H1 (cell line): ENCODE data around the gene FSD1. TPM values are rescaled to one million over a fixed set of nuclear protein-coding genes. Genes with fewer than 3 reads are reported as not detected.

Experiments used
- ASH2L ChIP-seq: fragments of 200-600, 300-600 bp; sonication (generic); IDR thresholded peaks from one replicate; pipeline ENCODE4 v1.7.1; 2017; ENCODE audit warnings: low read length
- BRCA1 ChIP-seq: IDR thresholded peaks from 2 replicates; pipeline ENCODE4 v1.6.1; 2012; ENCODE audit warnings: low read depth, low read length, improper control_type of control experiment
- CBX8 ChIP-seq: fragments of 300-800, 300-1000 bp; sonication (generic); IDR thresholded peaks from 2 replicates; pipeline ENCODE4 v1.7.1; 2016; ENCODE audit warnings: low read depth, low read length, borderline replicate concordance
- EGR1 ChIP-seq: IDR thresholded peaks from 2 replicates; pipeline ENCODE4 v1.6.1; 2011; ENCODE audit warnings: low read depth, low read length, borderline replicate concordance
- GTF2F1 ChIP-seq: IDR thresholded peaks from 2 replicates; pipeline ENCODE4 v1.6.1; 2012; ENCODE audit warnings: low read depth, low read length, improper control_type of control experiment, borderline replicate concordance
- HDAC2 ChIP-seq, 2 experiments: fragments of 300-600 bp in 1 of 2; sonication (generic) in 1 of 2; IDR thresholded peaks; 2 replicates each; pipeline ENCODE4 v1.6.1; 2011 to 2012; ENCODE audit warnings: low read depth in 2 of 2, low read length in 2 of 2, mild to moderate bottlenecking in 2 of 2, moderate library complexity in 2 of 2, borderline replicate concordance in 1 of 2, inconsistent platforms in 1 of 2
- HDAC6 ChIP-seq: IDR thresholded peaks from one replicate; pipeline ENCODE4 v1.7.1; 2012; ENCODE audit warnings: low read depth, mild to moderate bottlenecking, inconsistent platforms, low read length, moderate library complexity
- KDM5A ChIP-seq: fragments of 200-600 bp; IDR thresholded peaks from 2 replicates; pipeline ENCODE4 v1.7.1; 2012; ENCODE audit warnings: mild to moderate bottlenecking, low read length, inconsistent platforms, mixed read lengths
- NANOG ChIP-seq: IDR thresholded peaks from 2 replicates; pipeline ENCODE4 v1.6.1; 2011; ENCODE audit warnings: low read length, low read depth, mild to moderate bottlenecking, inconsistent platforms; ENCODE audit not compliant: insufficient read depth, poor library complexity, severe bottlenecking
- PHF8 ChIP-seq: fragments of 200-600 bp; sonication (generic); conservative IDR thresholded peaks from 2 replicates; pipeline ENCODE4 v1.7.1; 2012; ENCODE audit warnings: low read depth, mild to moderate bottlenecking, inconsistent platforms, low read length, moderate library complexity
- POLR2A ChIP-seq, 2 experiments: IDR thresholded peaks; 1 replicate in 1 of 2; 2 replicates in 1 of 2; pipeline ENCODE4 v1.6.1; 2011; ENCODE audit warnings: low read depth in 2 of 2, low read length in 2 of 2, mild to moderate bottlenecking in 2 of 2; ENCODE audit errors: control extremely low read depth in 1 of 2
- POLR2AphosphoS5 ChIP-seq: IDR thresholded peaks from 2 replicates; pipeline ENCODE4 v1.6.1; 2011; ENCODE audit warnings: low read depth, low read length
- RBBP5 ChIP-seq: IDR thresholded peaks from 2 replicates; pipeline ENCODE4 v1.7.1; 2012; ENCODE audit warnings: low read depth, mild to moderate bottlenecking, inconsistent platforms, low read length, moderate library complexity, borderline replicate concordance
- RNF2 ChIP-seq: fragments of 200-900, 300-1000 bp; sonication (generic); IDR thresholded peaks from 2 replicates; pipeline ENCODE4 v1.7.1; 2016; ENCODE audit warnings: borderline replicate concordance, low read depth, mild to moderate bottlenecking, antibody characterized with exemption, low read length; ENCODE audit not compliant: poor library complexity, severe bottlenecking; ENCODE audit errors: missing control alignments
- SIX5 ChIP-seq: IDR thresholded peaks from 2 replicates; pipeline ENCODE4 v1.6.1; 2011; ENCODE audit warnings: mild to moderate bottlenecking, low read depth, low read length
- SP1 ChIP-seq: IDR thresholded peaks from 2 replicates; pipeline ENCODE4 v1.6.1; 2011; ENCODE audit warnings: low read depth, low read length
- SP4 ChIP-seq: IDR thresholded peaks from 2 replicates; pipeline ENCODE4 v1.6.1; 2012; ENCODE audit warnings: low read length, inconsistent platforms
- SUZ12 ChIP-seq: fragments of 200-600 bp; sonication (generic); IDR thresholded peaks from 2 replicates; pipeline ENCODE4 v1.6.1; 2012; ENCODE audit warnings: mild to moderate bottlenecking, inconsistent platforms, low read length, moderate library complexity, mixed read lengths
- TAF1 ChIP-seq: IDR thresholded peaks from 2 replicates; pipeline ENCODE4 v1.6.1; 2011; ENCODE audit warnings: mild to moderate bottlenecking, low read depth, low read length
- polyA plus RNA-seq, 7 experiments: library from polyadenylated mRNA; depleted of rRNA in 3 of 7; stranded (reverse) in 5 of 7; unstranded in 2 of 7; fragments of >200 nt in 5 of 7; fragments of 200-250 nt in 2 of 7; gene quantifications; 1 replicate in 5 of 7; 2 replicates in 1 of 7; 4 replicates in 1 of 7; pipeline versions ENCODE4 v1.2.1 to v1.2.3, GENCODE V29; 2011 to 2013; ENCODE audit warnings: missing spikeins in 2 of 7, mixed read lengths in 2 of 7
- total RNA-seq: library from RNA; stranded (reverse); fragmentation: NEBNext Ultra II Directional; extraction: Animal tissue kit (Norgen Biotek cat#: 25700); gene quantifications from 2 replicates; pipeline ENCODE4 v1.2.1, GENCODE V29; 2021
- TF ChIP-seq, protein P1 (sequence below): IDR thresholded peaks from 2 replicates; pipeline ENCODE4 v1.6.1; 2011; ENCODE audit warnings: low read depth, mild to moderate bottlenecking, low read length; ENCODE audit not compliant: insufficient read depth
- TF ChIP-seq, protein P2 (sequence below), 3 experiments: IDR thresholded peaks; 1 replicate in 2 of 3; 2 replicates in 1 of 3; pipeline versions ENCODE4 v1.5.1 to v1.6.1; 2011; ENCODE audit warnings: low read length in 3 of 3, mild to moderate bottlenecking in 3 of 3, inconsistent platforms in 2 of 3, low read depth in 1 of 3, moderate library complexity in 1 of 3; ENCODE audit not compliant: insufficient read depth in 1 of 3; ENCODE audit errors: control extremely low read depth in 1 of 3

The FSD1 gene
- total and polyA plus RNA-seq, 2 of the 8 experiments (the other 6 are each of a cell fraction or from before 2014, with no cell fraction given), result 58.8 to 181 TPM

DNA sequence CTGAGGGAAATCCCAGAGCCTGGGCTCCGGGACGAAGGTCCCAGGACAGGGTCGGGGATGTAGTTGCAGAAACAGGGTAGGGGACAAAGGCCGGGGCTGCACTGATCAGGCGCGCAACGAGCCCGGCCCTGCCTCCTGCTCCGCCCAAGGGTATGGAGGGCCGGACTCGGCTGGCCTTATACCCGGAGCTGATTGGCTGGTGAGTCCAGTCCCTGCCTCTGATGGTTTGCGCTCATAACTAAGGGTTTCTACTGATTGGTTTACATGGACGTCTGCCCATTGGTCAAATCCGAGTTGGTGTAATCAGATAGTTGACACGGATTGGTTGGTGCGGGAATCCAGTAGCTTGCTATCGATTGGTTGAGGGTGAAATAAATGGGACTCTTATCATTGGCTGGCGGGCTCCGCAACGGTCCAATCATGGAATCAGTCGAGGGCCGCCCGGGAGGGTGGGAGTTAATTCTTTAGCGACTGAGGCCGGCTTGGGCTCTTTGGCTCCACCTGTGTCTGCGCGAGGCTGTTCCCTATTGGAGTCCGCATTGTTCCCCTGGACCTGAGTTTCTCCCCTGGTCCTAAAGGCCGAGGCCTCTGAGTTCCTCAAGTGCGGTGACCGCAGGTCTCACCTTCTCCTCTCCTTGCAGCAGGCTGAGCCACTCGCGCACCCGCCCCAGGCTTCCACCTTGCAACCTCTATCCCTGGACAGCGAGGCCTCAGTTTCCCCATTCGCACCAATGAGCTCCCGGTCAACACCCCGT, 38.4 kb downstream of the FSD1 start (continued):
- TF ChIP-seq, protein P1, sequence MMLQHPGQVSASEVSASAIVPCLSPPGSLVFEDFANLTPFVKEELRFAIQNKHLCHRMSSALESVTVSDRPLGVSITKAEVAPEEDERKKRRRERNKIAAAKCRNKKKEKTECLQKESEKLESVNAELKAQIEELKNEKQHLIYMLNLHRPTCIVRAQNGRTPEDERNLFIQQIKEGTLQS, result peak; percentile 88
- TF ChIP-seq POLR2A (IDR thresholded peaks at IDR 0.05; ENCODE audit: control extremely low read depth in 1 of 2, low read depth in 2 of 2, low read length in 2 of 2) (peak; percentile 93 to 99), HDAC6 (no peak), KDM5A (no peak), TAF1 (peak; percentile 90), SP4 (no peak), HDAC2 (IDR thresholded peaks at IDR 0.05; ENCODE audit: borderline replicate concordance in 1 of 2, low read depth in 2 of 2, low read length in 2 of 2) (no peak), POLR2AphosphoS5 (peak; percentile 95), SIX5 (no peak), PHF8 (peak; percentile 80), SP1 (peak; percentile 100), NANOG (no peak), RNF2 (no peak), ASH2L (peak; percentile 78), RBBP5 (0 out of 2 replicates have a peak, but pooled peaks have one; percentile 58), EGR1 (no peak), GTF2F1 (peak; percentile 50; the same call in 1 of the 2 replicates), SUZ12 (no peak), CBX8 (no peak), BRCA1 (no peak)
- TF ChIP-seq, protein P2, sequence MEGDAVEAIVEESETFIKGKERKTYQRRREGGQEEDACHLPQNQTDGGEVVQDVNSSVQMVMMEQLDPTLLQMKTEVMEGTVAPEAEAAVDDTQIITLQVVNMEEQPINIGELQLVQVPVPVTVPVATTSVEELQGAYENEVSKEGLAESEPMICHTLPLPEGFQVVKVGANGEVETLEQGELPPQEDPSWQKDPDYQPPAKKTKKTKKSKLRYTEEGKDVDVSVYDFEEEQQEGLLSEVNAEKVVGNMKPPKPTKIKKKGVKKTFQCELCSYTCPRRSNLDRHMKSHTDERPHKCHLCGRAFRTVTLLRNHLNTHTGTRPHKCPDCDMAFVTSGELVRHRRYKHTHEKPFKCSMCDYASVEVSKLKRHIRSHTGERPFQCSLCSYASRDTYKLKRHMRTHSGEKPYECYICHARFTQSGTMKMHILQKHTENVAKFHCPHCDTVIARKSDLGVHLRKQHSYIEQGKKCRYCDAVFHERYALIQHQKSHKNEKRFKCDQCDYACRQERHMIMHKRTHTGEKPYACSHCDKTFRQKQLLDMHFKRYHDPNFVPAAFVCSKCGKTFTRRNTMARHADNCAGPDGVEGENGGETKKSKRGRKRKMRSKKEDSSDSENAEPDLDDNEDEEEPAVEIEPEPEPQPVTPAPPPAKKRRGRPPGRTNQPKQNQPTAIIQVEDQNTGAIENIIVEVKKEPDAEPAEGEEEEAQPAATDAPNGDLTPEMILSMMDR (IDR thresholded peaks at IDR 0.05; ENCODE audit: control extremely low read depth in 1 of 3, insufficient read depth in 1 of 3, low read depth in 1 of 3, low read length in 3 of 3), result peak; percentile 23 to 50 (median 35); a peak in 3 of 4 replicates
